Activated CD4-positive, alpha-beta T cell treated with anti-CD3 and anti-CD28 coated beads for 48 hours (primary cell): ENCODE data around the gene CASKIN1.

Experiments
- DNase-seq: peaks from one replicate; pipeline ENCODE4 v3.0.0-alpha.2; 2020

The CASKIN1 gene

GRCh38 chr16:2190659-2191445 is 5.6 kb downstream of the CASKIN1 start:
- DNase-seq: no peak

GRCh38 chr16:2190002-2190658 is 6.3 kb downstream of the CASKIN1 start:
- DNase-seq: no peak

- DNase-seq: no peak
Observed at GRCh38 chr16:2189252-2189893, 7.0 kb downstream of the CASKIN1 start.

GRCh38 chr16:2188395-2188794 is 8.0 kb downstream of the CASKIN1 start:
- no peak for DNase-seq

GRCh38 chr16:2187212-2187611 is 9.2 kb downstream of the CASKIN1 start:
- no peak for DNase-seq

- DNase-seq: no peak
Observed at GRCh38 chr16:2186505-2186904, 9.9 kb downstream of the CASKIN1 start.

GRCh38 chr16:2186064-2186463 is 10.3 kb downstream of the CASKIN1 start:
- DNase-seq: no peak

- no peak for DNase-seq
Observed at GRCh38 chr16:2184962-2185361, 11.4 kb downstream of the CASKIN1 start.

- no peak for DNase-seq
Observed at GRCh38 chr16:2184346-2184745, 12.1 kb downstream of the CASKIN1 start.

GRCh38 chr16:2183671-2184070 is 12.7 kb downstream of the CASKIN1 start:
- no peak for DNase-seq

- no peak for DNase-seq
Observed at GRCh38 chr16:2181952-2182351, 14.5 kb downstream of the CASKIN1 start.

- DNase-seq: no peak
Observed at GRCh38 chr16:2180962-2181923, 15.2 kb downstream of the CASKIN1 start.

GRCh38 chr16:2180461-2180860 is 15.9 kb downstream of the CASKIN1 start:
- DNase-seq: no peak

GRCh38 chr16:2179576-2179975 is 16.8 kb downstream of the CASKIN1 start:
- DNase-seq: no peak

- no peak for DNase-seq
Observed at GRCh38 chr16:2179107-2179501, 17.3 kb downstream of the CASKIN1 start.

- DNase-seq: peak; percentile 64
Observed at GRCh38 chr16:2178321-2179106, 17.9 kb downstream of the CASKIN1 start.

GRCh38 chr16:2177561-2177960 is 18.8 kb downstream of the CASKIN1 start:
- no peak for DNase-seq

GRCh38 chr16:2177101-2177500 is 19.3 kb downstream of the CASKIN1 start:
- no peak for DNase-seq

- DNase-seq: no peak
Observed at GRCh38 chr16:2176047-2176446, 20.4 kb downstream of the CASKIN1 start.

GRCh38 chr16:2175454-2175853 is 21.0 kb downstream of the CASKIN1 start:
- DNase-seq: no peak

GRCh38 chr16:2174396-2175131 is 21.8 kb downstream of the CASKIN1 start:
- no peak for DNase-seq
